WTC11 (cell line): ENCODE results near the gene IPP. TPM values are rescaled to one million over a fixed set of nuclear protein-coding genes. Genes with fewer than 3 reads are reported as not detected.

Source experiments
- ATAC-seq: fragments of 200-7000 bp; cut with Tn5 transposase; 2 replicates; pipeline ENCODE4 v1.10.0; 2021; ENCODE audit warnings: mild to moderate bottlenecking, moderate library complexity
- CTCF ChIA-PET: fragments of 300-600 bp; sonication (Branson Sonifier 250); formaldehyde crosslinking; loops from one replicate; lab custom pipeline; 2021; ENCODE audit warnings: antibody characterized with exemption; lab: Charles Lee
- POLR2A ChIA-PET: fragments of 350-600 bp; sonication (Branson Sonifier 250); formaldehyde crosslinking; loops from one replicate; lab custom pipeline; 2021; ENCODE audit warnings: antibody characterized with exemption; lab: Charles Lee
- DNase-seq: peaks from one replicate; pipeline ENCODE4 v3.0.0; 2021; ENCODE audit warnings: low spot score
- H3K27ac Mint-ChIP-seq: 2 replicates; pipeline ENCODE4 v1.8.0; 2021; ENCODE audit warnings: mixed read lengths
- H3K27me3 Mint-ChIP-seq: 2 replicates; pipeline ENCODE4 v1.8.0; 2021; ENCODE audit warnings: low read depth, mild to moderate bottlenecking, moderate library complexity, mixed read lengths
- H3K36me3 Mint-ChIP-seq: 2 replicates; pipeline ENCODE4 v1.8.0; 2021; ENCODE audit warnings: mixed read lengths
- H3K4me1 Mint-ChIP-seq: 2 replicates; pipeline ENCODE4 v1.8.0; 2022; ENCODE audit warnings: mixed read lengths
- H3K4me3 Mint-ChIP-seq: 2 replicates; pipeline ENCODE4 v1.8.0; 2021; ENCODE audit warnings: mild to moderate bottlenecking, moderate library complexity, mixed read lengths
- H3K9me3 Mint-ChIP-seq: 2 replicates; pipeline ENCODE4 v1.8.0; 2021; ENCODE audit warnings: mixed read lengths
- AFF4 ChIP-seq: sonication (generic); formaldehyde crosslinking; IDR thresholded peaks from 2 replicates; pipeline ENCODE4 v1.8.1; 2023; ENCODE audit warnings: mild to moderate bottlenecking, missing genetic modification reagents, borderline replicate concordance
- E2F5 ChIP-seq: sonication (generic); formaldehyde crosslinking; IDR thresholded peaks from 2 replicates; pipeline ENCODE4 v1.8.1; 2022; ENCODE audit warnings: mild to moderate bottlenecking, moderate library complexity, missing genetic modification reagents
- ELF4 ChIP-seq: sonication (generic); formaldehyde crosslinking; IDR thresholded peaks from 2 replicates; pipeline ENCODE4 v1.8.1; 2022; ENCODE audit warnings: low read depth, mild to moderate bottlenecking, moderate library complexity, missing genetic modification reagents
- FOXP4 ChIP-seq: sonication (generic); formaldehyde crosslinking; IDR thresholded peaks from 2 replicates; pipeline ENCODE4 v1.8.0; 2022; ENCODE audit warnings: mild to moderate bottlenecking, missing genetic modification reagents
- HMGXB4 ChIP-seq: sonication (generic); formaldehyde crosslinking; IDR thresholded peaks from 2 replicates; pipeline ENCODE4 v1.8.1; 2023; ENCODE audit warnings: mild to moderate bottlenecking, moderate library complexity, missing genetic modification reagents
- JAZF1 ChIP-seq: fragments of 250-450 bp; sonication (Bioruptor Pico); IDR thresholded peaks from 2 replicates; pipeline ENCODE4 v1.9.0; 2021; ENCODE audit warnings: moderate library complexity, mild to moderate bottlenecking, inconsistent platforms
- KAT7 ChIP-seq: sonication (generic); formaldehyde crosslinking; IDR thresholded peaks from 2 replicates; pipeline ENCODE4 v1.8.1; 2023; ENCODE audit warnings: missing genetic modification reagents, mild to moderate bottlenecking, borderline replicate concordance
- NFYB ChIP-seq: sonication (generic); formaldehyde crosslinking; conservative IDR thresholded peaks from 2 replicates; pipeline ENCODE4 v1.8.0; 2022; ENCODE audit warnings: low read depth, missing genetic modification reagents
- OVOL2 ChIP-seq: fragments of 250-450 bp; sonication (Bioruptor Pico); IDR thresholded peaks from 2 replicates; pipeline ENCODE4 v1.9.0; 2021; ENCODE audit warnings: mild to moderate bottlenecking, borderline replicate concordance
- PRDM15 ChIP-seq: sonication (generic); formaldehyde crosslinking; IDR thresholded peaks from 2 replicates; pipeline ENCODE4 v1.8.0; 2022; ENCODE audit warnings: missing genetic modification reagents
- PREB ChIP-seq: sonication (generic); formaldehyde crosslinking; IDR thresholded peaks from 2 replicates; pipeline ENCODE4 v1.8.1; 2022; ENCODE audit warnings: mild to moderate bottlenecking, missing genetic modification reagents, moderate library complexity, borderline replicate concordance
- RELA ChIP-seq: sonication (generic); formaldehyde crosslinking; IDR thresholded peaks from 2 replicates; pipeline ENCODE4 v1.8.1; 2022; ENCODE audit warnings: missing genetic modification reagents, mild to moderate bottlenecking, borderline replicate concordance
- RORB ChIP-seq: fragments of 250-450 bp; sonication (Bioruptor Pico); IDR thresholded peaks from 2 replicates; pipeline ENCODE4 v1.9.0; 2021; ENCODE audit warnings: mild to moderate bottlenecking
- ZNF263 ChIP-seq: sonication (generic); formaldehyde crosslinking; IDR thresholded peaks from 2 replicates; pipeline ENCODE4 v1.8.1; 2022; ENCODE audit warnings: low read depth, mild to moderate bottlenecking, moderate library complexity, missing genetic modification reagents
- ZNF532 ChIP-seq: fragments of 250-450 bp; sonication (Bioruptor Pico); IDR thresholded peaks from 2 replicates; pipeline ENCODE4 v1.9.0; 2021; ENCODE audit warnings: mild to moderate bottlenecking, borderline replicate concordance
- total RNA-seq: library from RNA; stranded (reverse); gene quantifications from 3 replicates; pipeline ENCODE4 v1.2.3, GENCODE V29; 2021

IPP gene
- total RNA-seq, 1 experiment from 2014 or later, result 6.3 TPM

- TF ChIP-seq AFF4 (CRISPR knock-in tag) (no peak), HMGXB4 (CRISPR knock-in tag) (no peak), PRDM15 (CRISPR knock-in tag) (no peak), PREB (no peak), E2F5 (CRISPR knock-in tag) (no peak), JAZF1 (no peak), RELA (CRISPR knock-in tag) (no peak), RORB (no peak), NFYB (no peak), FOXP4 (CRISPR knock-in tag) (no peak)
Measured at GRCh38 chr1:45685308-45686014, 65.0 kb downstream of the IPP start (continued).

- H3K27me3 Mint-ChIP-seq, result no peaks in the 10 kb centered on the region; the same call in 1 of the 2 replicates
- TF ChIP-seq ZNF263 (CRISPR knock-in tag) (no peak), ZNF532 (CRISPR knock-in tag) (no peak), OVOL2 (CRISPR knock-in tag) (no peak), ELF4 (CRISPR knock-in tag) (no peak), KAT7 (CRISPR knock-in tag) (no peak)
- POLR2A ChIA-PET, result interaction anchor here (0.7 kb wide), 1 partner anchor 13 kb away, joined by 3 read pairs; no protein-coding TSS in a partner anchor
- H3K4me1 Mint-ChIP-seq, result peaks cover 51% of the 10 kb centered on the region
- DNase-seq (no peak), ATAC-seq (no peak)
- peak overlapping the region; percentile 98 for H3K4me3 Mint-ChIP-seq
- peak overlapping the region; percentile 76; the same call in 1 of the 2 replicates for H3K27ac Mint-ChIP-seq
- no peaks in the 10 kb centered on the region for H3K9me3 Mint-ChIP-seq
- CTCF ChIA-PET, result no interaction called here
- peaks cover 5% of the 10 kb centered on the region for H3K36me3 Mint-ChIP-seq
Measured at GRCh38 chr1:45684402-45684801, 66.1 kb downstream of the IPP start.
